Neuronal stem cell (in vitro differentiated cells): Measurements from ENCODE around the gene CEP295NL.

Experiments
- DNase-seq: peaks from one replicate; pipeline ENCODE4 v3.0.0-alpha.2; 2013; ENCODE audit warnings: low spot score
- H2AFZ ChIP-seq: one replicate; pipeline ENCODE4 v1.6.1; 2013; ENCODE audit warnings: mild to moderate bottlenecking, low read length, inconsistent platforms
- H2AK5ac ChIP-seq: 2 replicates; pipeline ENCODE4 v1.6.1; 2013; ENCODE audit warnings: low read depth, mild to moderate bottlenecking, inconsistent platforms, low read length, moderate library complexity, mixed read lengths
- H2BK120ac ChIP-seq: 2 replicates; pipeline ENCODE4 v1.6.1; 2013; ENCODE audit warnings: low read depth, mild to moderate bottlenecking, inconsistent platforms, low read length, moderate library complexity, mixed read lengths
- H2BK12ac ChIP-seq: one replicate; pipeline ENCODE4 v1.6.1; 2013; ENCODE audit warnings: low read length, inconsistent platforms
- H2BK15ac ChIP-seq: 2 replicates; pipeline ENCODE4 v1.6.1; 2013; ENCODE audit warnings: mild to moderate bottlenecking, low read length, inconsistent platforms, mixed read lengths
- H2BK5ac ChIP-seq: one replicate; pipeline ENCODE4 v1.6.1; 2013; ENCODE audit warnings: inconsistent platforms, mild to moderate bottlenecking, low read length, moderate library complexity
- H3K14ac ChIP-seq: one replicate; pipeline ENCODE4 v1.6.1; 2013; ENCODE audit warnings: low read length, inconsistent platforms
- H3K18ac ChIP-seq: 2 replicates; pipeline ENCODE4 v1.6.1; 2013; ENCODE audit warnings: low read length, inconsistent platforms
- H3K23ac ChIP-seq: 2 replicates; pipeline ENCODE4 v1.6.1; 2013; ENCODE audit warnings: low read depth, mild to moderate bottlenecking, mixed read lengths, low read length, inconsistent platforms; ENCODE audit not compliant: poor library complexity
- H3K27ac ChIP-seq: replicated peaks from 3 replicates; pipeline ENCODE4 v1.5.1; 2013; ENCODE audit warnings: low read length, inconsistent platforms
- H3K27me3 ChIP-seq, 3 experiments: 2 replicates each; pipeline ENCODE4 v1.6.1; 2013; ENCODE audit warnings: low read length in 3 of 3, mild to moderate bottlenecking in 2 of 3, inconsistent platforms in 1 of 3, low read depth in 1 of 3, mixed read lengths in 1 of 3, moderate library complexity in 1 of 3; ENCODE audit not compliant: control insufficient read depth in 3 of 3, insufficient read depth in 3 of 3
- H3K36me3 ChIP-seq, 2 donors: replicated peaks in 1 of 2; 2 replicates each; pipeline ENCODE4 v1.6.1; 2013; ENCODE audit warnings: low read length in 2 of 2; ENCODE audit not compliant: control insufficient read depth in 2 of 2, insufficient read depth in 2 of 2
- H3K4ac ChIP-seq: 2 replicates; pipeline ENCODE4 v1.6.1; 2013; ENCODE audit warnings: inconsistent platforms, mild to moderate bottlenecking, low read length, moderate library complexity
- H3K4me1 ChIP-seq, 2 donors: 1 replicate in 1 of 2; 2 replicates in 1 of 2; pipeline ENCODE4 v1.6.1; 2013; ENCODE audit warnings: low read length in 2 of 2, low read depth in 1 of 2; ENCODE audit not compliant: control insufficient read depth in 2 of 2, insufficient read depth in 1 of 2
- H3K4me2 ChIP-seq: one replicate; pipeline ENCODE4 v1.6.1; 2013; ENCODE audit warnings: mild to moderate bottlenecking, low read length, inconsistent platforms; ENCODE audit not compliant: insufficient read depth, poor library complexity, severe bottlenecking
- H3K4me3 ChIP-seq, 2 donors: 2 replicates each; pipeline ENCODE4 v1.5.1; 2013; ENCODE audit warnings: low read length in 2 of 2, mild to moderate bottlenecking in 2 of 2, inconsistent platforms in 1 of 2, moderate library complexity in 1 of 2
- H3K79me1 ChIP-seq: one replicate; pipeline ENCODE4 v1.6.1; 2013; ENCODE audit warnings: low read depth, mild to moderate bottlenecking, inconsistent platforms, low read length, moderate library complexity
- H3K9ac ChIP-seq: one replicate; pipeline ENCODE4 v1.6.1; 2013; ENCODE audit warnings: mild to moderate bottlenecking, low read depth, low read length, inconsistent platforms; ENCODE audit not compliant: poor library complexity
- H3K9me3 ChIP-seq, 2 donors: replicated peaks in 1 of 2; 2 replicates each; pipeline versions ENCODE3 to v1.6.1; 2013; ENCODE audit warnings: low read length in 2 of 2, mild to moderate bottlenecking in 2 of 2, inconsistent platforms in 1 of 2, low read depth in 1 of 2, mixed read lengths in 1 of 2, moderate library complexity in 1 of 2; ENCODE audit not compliant: control insufficient read depth in 2 of 2, insufficient read depth in 1 of 2
- H4K8ac ChIP-seq: one replicate; pipeline ENCODE4 v1.6.1; 2013; ENCODE audit warnings: low read depth, mild to moderate bottlenecking, inconsistent platforms, low read length, moderate library complexity
- H4K91ac ChIP-seq: one replicate; pipeline ENCODE4 v1.6.1; 2013; ENCODE audit warnings: low read length, low read depth, mild to moderate bottlenecking, inconsistent platforms; ENCODE audit not compliant: poor library complexity
- WGBS, 2 donors: extraction: QIAGEN DNeasy Blood & Tissue Kit; methylation state at CpG; one replicate each; pipeline ENCODE4 v1.1.7; 2013; ENCODE audit warnings: missing lambda C conversion rate in 2 of 2, mixed read lengths in 1 of 2; ENCODE audit not compliant: insufficient read length in 2 of 2, insufficient replicate concordance in 1 of 2; ENCODE audit errors: extremely low coverage in 2 of 2; 5-methylcytosine and 5-hydroxymethylcytosine counted together

The CEP295NL gene

GRCh38 chr17:78923660-78924453, 20.9 kb upstream of the CEP295NL start:
- Histone ChIP-seq H3K79me1 (peaks cover 16% of the 10 kb centered on the region), H3K27me3 (no peaks in the 10 kb centered on the region), H3K18ac (peak overlapping the region; percentile 93), H3K36me3 (peaks cover 2 to 6% of the 10 kb centered on the region in 2 donors), H4K91ac (no peak overlapping the region), H3K9ac (peak overlapping the region; percentile 53), H2AK5ac (peak overlapping the region; percentile 95), H3K9me3 (peaks cover 0 to 2% of the 10 kb centered on the region in 2 donors), H3K14ac (peak overlapping the region; percentile 14), H2BK15ac (peak overlapping the region; percentile 3), H2AFZ (peak overlapping the region; percentile 78), H2BK12ac (no peak overlapping the region), H3K4ac (no peak overlapping the region), H3K4me1 (peaks cover 33 to 34% of the 10 kb centered on the region in 2 donors), H3K4me2 (peak overlapping the region; percentile 91), H4K8ac (no peak overlapping the region), H3K23ac (peak overlapping the region; percentile 22), H2BK5ac (peak overlapping the region; percentile 84), H3K4me3 (peak overlapping the region; percentile 60 to 82), H3K27ac (no peak overlapping the region), H2BK120ac (peak overlapping the region; percentile 85)
- no CpG with 5 or more reads among the region's 28 CpGs for WGBS, 2 donors
- no peak for DNase-seq

GRCh38 chr17:78922816-78923498, 20.0 kb upstream of the CEP295NL start:
- Histone ChIP-seq H3K79me1 (peaks cover 18% of the 10 kb centered on the region), H3K9ac (no peak overlapping the region), H2BK120ac (no peak overlapping the region), H2BK15ac (no peak overlapping the region), H3K9me3 (peaks cover 0 to 2% of the 10 kb centered on the region in 2 donors), H3K23ac (no peak overlapping the region), H2AFZ (no peak overlapping the region), H3K14ac (no peak overlapping the region), H2AK5ac (peak overlapping the region; percentile 95), H3K18ac (no peak overlapping the region), H3K4me3 (peak overlapping the region in 1 of 2 donors; percentile 60), H4K8ac (no peak overlapping the region), H3K36me3 (peaks cover 2 to 6% of the 10 kb centered on the region in 2 donors), H2BK12ac (no peak overlapping the region), H4K91ac (no peak overlapping the region), H3K4me1 (peaks cover 26 to 30% of the 10 kb centered on the region in 2 donors), H3K27ac (no peak overlapping the region), H2BK5ac (peak overlapping the region; percentile 84), H3K27me3 (no peaks in the 10 kb centered on the region), H3K4me2 (no peak overlapping the region), H3K4ac (no peak overlapping the region)
- no peak for DNase-seq
- no CpG with 5 or more reads among the region's 13 CpGs for WGBS, 2 donors

- peaks cover 26 to 30% of the 10 kb centered on the region in 2 donors for H3K4me1 ChIP-seq
- no CpG with 5 or more reads among the region's 8 CpGs for WGBS, 2 donors
- H3K79me1 ChIP-seq: peaks cover 20% of the 10 kb centered on the region
- H3K14ac ChIP-seq: no peak overlapping the region
- H3K36me3 ChIP-seq: peaks cover 6% of the 10 kb centered on the region in 2 donors
- no peak overlapping the region for H3K4ac ChIP-seq
- no peak overlapping the region for H3K9ac ChIP-seq
- peak overlapping the region; percentile 54 for H2AK5ac ChIP-seq
- no peak overlapping the region for H2BK120ac ChIP-seq
- H3K4me2 ChIP-seq: no peak overlapping the region
- no peak overlapping the region for H4K8ac ChIP-seq
- H3K27me3 ChIP-seq: no peaks in the 10 kb centered on the region
- H4K91ac ChIP-seq: no peak overlapping the region
- H2BK5ac ChIP-seq: no peak overlapping the region
- H3K23ac ChIP-seq: no peak overlapping the region
- no peak overlapping the region for H3K4me3 ChIP-seq
- H2BK15ac ChIP-seq: no peak overlapping the region
- H3K27ac ChIP-seq: no peak overlapping the region
- peaks cover 0 to 2% of the 10 kb centered on the region in 2 donors for H3K9me3 ChIP-seq
- H2BK12ac ChIP-seq: no peak overlapping the region
- no peak overlapping the region for H3K18ac ChIP-seq
- H2AFZ ChIP-seq: no peak overlapping the region
- DNase-seq: no peak
Measured at GRCh38 chr17:78921437-78921971, 18.5 kb upstream of the CEP295NL start.

- DNase-seq: no peak
- Histone ChIP-seq H3K18ac (no peak overlapping the region), H3K79me1 (peaks cover 30% of the 10 kb centered on the region), H2BK12ac (no peak overlapping the region), H3K14ac (no peak overlapping the region), H2BK15ac (no peak overlapping the region), H3K4me2 (no peak overlapping the region), H3K4me1 (peaks cover 19 to 25% of the 10 kb centered on the region in 2 donors), H2AFZ (no peak overlapping the region), H3K4ac (no peak overlapping the region), H4K91ac (no peak overlapping the region), H3K36me3 (peaks cover 6% of the 10 kb centered on the region in 2 donors), H3K9ac (no peak overlapping the region), H2BK120ac (no peak overlapping the region), H4K8ac (no peak overlapping the region), H3K9me3 (peaks cover 0 to 2% of the 10 kb centered on the region in 2 donors), H2AK5ac (no peak overlapping the region), H2BK5ac (no peak overlapping the region), H3K23ac (no peak overlapping the region), H3K27ac (no peak overlapping the region), H3K4me3 (no peak overlapping the region), H3K27me3 (no peaks in the 10 kb centered on the region)
- WGBS, 2 donors: no CpG with 5 or more reads among the region's 8 CpGs
Measured at GRCh38 chr17:78920528-78920927, 17.5 kb upstream of the CEP295NL start.
